Calu3 (cell line): ENCODE measurements around the gene MAPKAPK5. TPM values are rescaled to one million over a fixed set of nuclear protein-coding genes. Genes with fewer than 3 reads are reported as not detected.
"Not testable (repeated sequence)": the region's sequence is repeated elsewhere in the genome, so short reads cannot be mapped to it uniquely, and the experiment has no call there.

Experiments used
- BruUV-seq: library from RNA; stranded (reverse); fragments of 400-500 nt; replicated peaks from 2 replicates; lab custom pipeline; 2021; lab: Mats Ljungman, UMichigan
- CTCF ChIA-PET: fragments of 300-600 bp; sonication (Branson Sonifier 250); formaldehyde crosslinking; loops from one replicate; lab custom pipeline; 2022; ENCODE audit warnings: antibody characterized with exemption; lab: Charles Lee
- DNase-seq: peaks from one replicate; pipeline ENCODE4 v3.0.0; 2022
- H3K27ac Mint-ChIP-seq: one replicate; pipeline ENCODE4 v1.8.0; 2022; ENCODE audit warnings: mixed read lengths; ENCODE audit not compliant: unreplicated experiment
- H3K27me3 Mint-ChIP-seq: one replicate; pipeline ENCODE4 v1.8.0; 2022; ENCODE audit warnings: mixed read lengths; ENCODE audit not compliant: unreplicated experiment
- H3K36me3 Mint-ChIP-seq: one replicate; pipeline ENCODE4 v1.8.0; 2022; ENCODE audit warnings: mild to moderate bottlenecking, moderate library complexity, mixed read lengths; ENCODE audit not compliant: insufficient read depth, unreplicated experiment
- H3K4me1 Mint-ChIP-seq: one replicate; pipeline ENCODE4 v1.8.0; 2022; ENCODE audit warnings: mild to moderate bottlenecking, low read depth, mixed read lengths; ENCODE audit not compliant: unreplicated experiment
- H3K4me3 Mint-ChIP-seq: one replicate; pipeline ENCODE4 v1.8.0; 2022; ENCODE audit warnings: mild to moderate bottlenecking, low read depth, moderate library complexity, mixed read lengths; ENCODE audit not compliant: unreplicated experiment
- H3K9me3 Mint-ChIP-seq: one replicate; pipeline ENCODE4 v1.8.0; 2022; ENCODE audit warnings: low read depth, mixed read lengths; ENCODE audit not compliant: unreplicated experiment
- CTCF ChIP-seq: fragments of 200-600 bp; IDR thresholded peaks from one replicate; pipeline ENCODE4 v1.8.0; 2022; ENCODE audit warnings: antibody characterized with exemption; ENCODE audit not compliant: unreplicated experiment
- intact Hi-C: fragments of 100-400 bp; cut with micrococcal nuclease; formaldehyde crosslinking; loops from one replicate; pipeline ENCODE4 v1.10.0; 2022; ENCODE audit not compliant: unreplicated experiment
- total RNA-seq: library from RNA; stranded (reverse); gene quantifications from 2 replicates; pipeline ENCODE4 v1.2.3, GENCODE V29; 2022

Gene MAPKAPK5
- total RNA-seq, 1 experiment from 2014 or later, result 84.8 TPM

DNA sequence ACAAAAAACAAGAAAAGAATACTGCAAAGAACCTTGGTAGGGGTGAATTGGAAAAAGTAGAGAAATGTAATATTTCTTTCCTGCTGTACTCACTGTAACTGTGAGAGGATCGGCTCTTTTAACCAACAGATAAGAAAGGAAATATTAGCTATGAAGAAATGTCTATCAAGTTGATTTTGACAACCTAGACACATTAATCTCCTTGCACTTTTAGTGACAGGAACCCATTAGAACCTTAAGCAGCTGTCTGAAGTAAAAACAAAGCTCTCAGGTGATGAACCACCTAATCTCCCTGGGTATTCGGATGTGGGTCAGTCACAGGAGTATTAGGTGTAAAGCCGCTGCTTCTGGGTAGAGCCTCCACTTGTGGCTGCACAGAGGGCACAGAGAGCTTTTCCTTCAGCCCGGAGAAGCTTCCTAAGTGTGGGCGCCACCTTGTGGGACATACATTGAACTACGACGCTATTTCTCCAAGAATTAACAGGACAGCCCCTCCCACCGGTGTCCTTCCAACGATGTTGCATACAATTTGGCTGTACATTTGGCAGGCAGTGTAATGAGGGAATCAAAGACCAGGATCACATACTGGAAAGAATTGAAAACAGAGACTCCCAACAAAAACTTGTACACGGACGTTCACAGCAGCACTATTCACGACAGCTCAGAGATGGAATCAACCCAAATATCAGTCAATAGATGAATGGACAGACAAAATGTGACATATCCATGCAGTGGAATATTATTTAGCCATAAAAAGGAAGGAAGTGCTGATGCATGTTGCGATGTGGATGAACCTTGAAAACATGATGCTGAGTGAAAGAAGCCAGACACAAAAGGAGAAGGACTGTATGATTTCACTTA lies 28.9 kb upstream of the MAPKAPK5 start:
- Mint-ChIP-seq H3K27me3 (no peaks in the 10 kb centered on the region), H3K9me3 (no peaks in the 10 kb centered on the region), H3K4me1 (peaks cover 16% of the 10 kb centered on the region), H3K4me3 (no peak overlapping the region), H3K27ac (peak overlapping the region; percentile 56), H3K36me3 (peaks cover 24% of the 10 kb centered on the region)
- no TSS peak for BruUV-seq
- peak; percentile 75 for TF ChIP-seq CTCF
- CTCF ChIA-PET, result interaction anchor here (0.6 to 1.8 kb wide), 10 partner anchors 13 to 200 kb away, joined by 3 to 45 read pairs (median 4); partner anchors contain the start of genes ALDH2, ERP29, MAPKAPK5 and TMEM116
- DNase-seq, result peak; percentile 78
- intact Hi-C loops, result loop anchor here (1.0 to 5.0 kb wide), 2 partner anchors 46 to 60 kb away; partner anchors contain the start of gene ALDH2

- H3K27me3 Mint-ChIP-seq, result peaks cover 20% of the 10 kb centered on the region
- TF ChIP-seq CTCF, result no peak
- DNase-seq, result no peak
- H3K36me3 Mint-ChIP-seq, result peaks cover 15% of the 10 kb centered on the region
- peaks cover 24% of the 10 kb centered on the region for H3K4me1 Mint-ChIP-seq
- no TSS peak for BruUV-seq
- CTCF ChIA-PET, result interaction anchor here (0.9 to 1.6 kb wide), 2 partner anchors 31 to 62 kb away, joined by 3 read pairs; no protein-coding TSS in a partner anchor
- H3K4me3 Mint-ChIP-seq, result no peak overlapping the region
- no peak overlapping the region for H3K27ac Mint-ChIP-seq
- intact Hi-C loops, result no loop called here
- H3K9me3 Mint-ChIP-seq, result peaks cover 2% of the 10 kb centered on the region
Observed at GRCh38 chr12:111816065-111816615, 25.9 kb upstream of the MAPKAPK5 start.

GRCh38 chr12:111816898-111817297 lies 25.1 kb upstream of the MAPKAPK5 start:
- CTCF ChIA-PET, result interaction anchor here (1.6 kb wide), 1 partner anchor 63 kb away, joined by 3 read pairs; no protein-coding TSS in a partner anchor
- not testable (repeated sequence) for BruUV-seq

DNA sequence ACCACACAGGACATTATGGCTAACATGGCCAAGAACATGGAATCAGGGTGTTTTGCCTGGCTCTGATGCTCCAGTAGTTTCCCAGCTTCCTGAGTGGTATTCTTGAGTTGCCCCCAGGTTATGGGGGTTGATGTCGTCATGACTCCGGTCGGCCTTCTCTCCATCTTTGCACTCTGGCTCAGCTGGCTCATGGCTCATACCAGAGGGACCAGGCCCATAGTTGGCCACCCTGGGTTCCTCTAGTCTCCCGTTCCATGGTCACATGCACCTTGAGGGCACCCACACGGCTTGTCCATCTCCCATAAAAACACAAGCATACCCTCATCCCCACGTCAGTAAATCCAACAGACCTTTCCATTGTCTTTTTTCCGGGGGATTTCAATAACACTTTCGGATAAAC lies 23.7 kb upstream of the MAPKAPK5 start:
- Mint-ChIP-seq H3K4me1 (peaks cover 11% of the 10 kb centered on the region), H3K27me3 (peaks cover 37% of the 10 kb centered on the region), H3K9me3 (peaks cover 2% of the 10 kb centered on the region), H3K36me3 (peaks cover 4% of the 10 kb centered on the region), H3K27ac (no peak overlapping the region), H3K4me3 (no peak overlapping the region)
- BruUV-seq, result no TSS peak
- no peak for TF ChIP-seq CTCF
- intact Hi-C loops, result no loop called here
- CTCF ChIA-PET, result no interaction called here
- DNase-seq, result no peak

More at GRCh38 chr12:111816898-111817297, 25.1 kb upstream of the MAPKAPK5 start:
- DNase-seq, H3K9me3 Mint-ChIP-seq, H3K27ac Mint-ChIP-seq, H3K4me3 Mint-ChIP-seq, intact Hi-C loops: not testable (repeated sequence)
- H3K4me1 Mint-ChIP-seq, result peaks cover 18% of the 10 kb centered on the region
- H3K36me3 Mint-ChIP-seq, result peaks cover 15% of the 10 kb centered on the region
- H3K27me3 Mint-ChIP-seq, result peaks cover 23% of the 10 kb centered on the region
